Measurements from ENCODE around the gene SEZ6.
A peak's percentile ranks its signal among the peaks of the same experiment; 100 is the strongest.

Gene SEZ6

GRCh38 chr17:29000973-29001372, 4.9 kb downstream of the SEZ6 start:
- DNase-seq: no peak

GRCh38 chr17:28999206-28999605, 6.6 kb downstream of the SEZ6 start:
- DNase-seq: peak; percentile 42

DNA sequence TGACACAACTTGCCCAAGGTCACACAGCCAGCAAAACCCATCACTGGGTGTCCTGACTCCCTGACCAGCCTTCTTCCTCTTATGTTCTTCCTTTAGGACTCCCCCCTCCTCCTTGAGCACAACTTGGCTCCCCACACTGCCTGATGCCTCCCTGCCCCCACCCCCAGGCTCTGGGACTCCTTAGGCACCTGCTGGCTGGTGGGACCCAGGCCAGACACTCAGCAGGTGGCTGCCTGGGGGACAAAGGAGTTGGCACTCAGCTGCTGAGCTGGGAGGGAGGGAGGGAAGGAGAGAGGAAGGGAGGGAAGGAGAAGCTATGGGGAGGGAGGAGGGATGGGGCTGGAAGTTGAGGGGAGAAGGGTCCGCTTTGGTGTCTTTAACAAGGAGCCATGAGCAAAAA, 8.0 kb downstream of the SEZ6 start:
- peak; percentile 86 for DNase-seq

DNA sequence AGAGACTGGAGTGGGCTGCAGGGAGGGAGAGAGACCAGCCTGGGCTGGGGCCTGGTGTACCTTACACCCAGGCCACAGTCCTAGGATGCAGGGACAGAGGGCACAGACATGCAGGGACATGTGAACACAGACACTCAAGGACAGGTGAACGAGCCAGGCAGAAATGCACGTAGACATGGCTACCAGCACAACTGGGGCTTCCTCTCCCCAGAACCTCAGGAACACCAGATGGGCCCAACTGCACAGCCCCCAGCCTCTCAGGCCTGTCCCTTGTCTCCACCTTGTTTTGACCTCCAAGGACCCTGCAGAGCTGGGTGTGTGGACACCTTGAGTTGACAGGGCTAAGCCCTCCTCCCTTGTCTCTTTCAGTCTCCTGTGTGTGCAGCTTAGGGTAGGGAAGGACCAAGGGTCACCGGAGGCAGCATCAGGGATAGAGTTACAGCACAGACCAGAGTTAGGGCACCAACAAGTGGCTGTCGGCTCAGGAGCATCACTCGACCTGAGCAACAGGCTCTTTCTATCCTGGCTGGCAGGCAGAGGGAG, 9.2 kb downstream of the SEZ6 start:
- DNase-seq: no peak

GRCh38 chr17:28993645-28994426, 12.0 kb downstream of the SEZ6 start:
- DNase-seq: no peak

DNA sequence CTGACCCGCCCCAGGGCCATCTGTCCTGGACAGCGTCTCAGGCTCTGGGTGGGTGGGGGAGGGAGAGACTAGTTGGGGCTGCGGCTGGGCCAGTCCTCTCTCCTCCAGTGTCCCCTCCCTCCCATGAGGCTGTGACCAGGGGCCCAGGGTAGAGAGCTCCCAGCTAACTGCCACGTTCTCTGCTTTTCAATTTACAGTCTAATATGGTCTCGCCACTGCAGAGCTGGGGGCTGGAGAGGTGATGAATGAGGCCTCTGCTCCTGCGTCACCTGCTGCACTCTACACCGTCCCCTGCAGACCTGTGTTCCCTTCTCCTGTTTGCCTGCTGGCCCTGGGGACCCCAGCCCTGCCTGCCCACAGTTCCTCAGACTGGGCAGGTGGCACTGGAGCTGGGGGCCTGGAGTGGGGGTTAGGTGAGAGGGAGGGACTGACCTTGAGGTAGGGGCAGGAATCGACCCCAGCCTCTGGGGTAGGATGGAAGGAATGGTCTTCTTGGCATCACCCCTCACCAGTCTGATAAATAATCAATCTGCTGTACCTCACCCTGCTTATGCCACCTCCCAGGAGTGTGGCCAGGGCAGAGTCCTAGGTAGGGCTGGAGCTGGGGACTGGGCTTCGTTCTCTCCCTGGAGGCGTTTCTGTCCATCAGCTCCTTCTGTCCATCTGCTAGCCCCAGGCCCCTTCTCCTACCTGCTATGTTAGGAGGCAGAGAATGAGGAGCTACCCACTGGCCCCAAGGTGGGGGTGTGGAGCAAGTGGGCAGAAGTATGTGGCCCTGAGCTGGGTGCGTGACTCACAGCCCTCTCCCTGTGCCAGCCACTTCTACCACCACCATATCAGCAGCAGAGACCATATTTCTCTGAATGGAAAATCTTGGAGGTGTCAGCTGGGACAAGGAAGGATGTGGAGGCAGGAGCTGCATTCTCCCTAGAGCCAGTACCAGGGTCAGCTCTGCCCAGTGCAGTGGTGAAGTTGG, 12.9 kb downstream of the SEZ6 start:
- DNase-seq: no peak

GRCh38 chr17:28992185-28992584, 13.6 kb downstream of the SEZ6 start:
- no peak for DNase-seq

DNA sequence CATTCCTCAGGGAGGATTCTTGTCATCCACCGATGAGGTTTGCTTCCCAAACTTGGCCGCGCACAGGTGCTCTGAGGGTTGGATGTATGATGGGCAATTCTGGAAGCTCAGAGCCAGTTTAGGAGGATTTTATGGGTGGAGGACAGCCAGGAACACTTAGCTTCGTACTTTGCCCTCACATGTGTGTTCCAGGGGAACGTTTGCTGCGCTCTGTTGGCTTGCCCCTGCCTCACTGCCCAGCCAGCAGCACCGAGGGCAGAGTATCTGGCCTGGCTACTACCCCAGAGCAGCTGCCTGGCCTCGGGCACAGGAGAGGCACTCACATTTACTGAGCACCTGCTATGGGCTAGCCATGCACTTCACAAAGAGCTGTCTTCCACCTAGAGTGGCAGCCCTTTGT, 14.1 kb downstream of the SEZ6 start:
- no peak for DNase-seq

- DNase-seq: no peak
Measured at GRCh38 chr17:28989028-28989427, 16.8 kb downstream of the SEZ6 start.

DNA sequence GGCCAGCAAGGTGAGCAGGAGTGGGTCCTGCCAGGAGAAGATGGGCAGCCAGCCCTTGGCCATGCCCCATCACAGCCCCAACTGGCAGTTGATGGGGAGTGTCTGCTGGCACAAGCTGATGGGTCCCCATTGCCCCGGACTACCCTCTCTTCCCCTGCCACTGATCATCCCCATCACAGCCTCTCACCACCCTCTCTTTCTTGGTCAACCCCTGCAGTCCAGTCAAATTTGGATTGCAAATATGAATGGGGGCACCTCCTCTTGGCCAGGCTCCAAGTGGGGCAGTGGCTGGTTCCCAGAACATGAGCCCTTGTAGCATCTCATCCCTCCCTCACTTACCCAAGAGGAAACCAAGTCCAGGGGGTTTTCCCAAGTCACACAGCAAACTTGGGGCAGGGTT, 17.4 kb downstream of the SEZ6 start:
- DNase-seq: no peak

GRCh38 chr17:28986714-28987655, 18.8 kb downstream of the SEZ6 start:
- DNase-seq: no peak

GRCh38 chr17:28985950-28986713, 19.7 kb downstream of the SEZ6 start:
- peak; percentile 94 for DNase-seq

GRCh38 chr17:28983286-28984230, 22.3 kb downstream of the SEZ6 start:
- DNase-seq: no peak

DNA sequence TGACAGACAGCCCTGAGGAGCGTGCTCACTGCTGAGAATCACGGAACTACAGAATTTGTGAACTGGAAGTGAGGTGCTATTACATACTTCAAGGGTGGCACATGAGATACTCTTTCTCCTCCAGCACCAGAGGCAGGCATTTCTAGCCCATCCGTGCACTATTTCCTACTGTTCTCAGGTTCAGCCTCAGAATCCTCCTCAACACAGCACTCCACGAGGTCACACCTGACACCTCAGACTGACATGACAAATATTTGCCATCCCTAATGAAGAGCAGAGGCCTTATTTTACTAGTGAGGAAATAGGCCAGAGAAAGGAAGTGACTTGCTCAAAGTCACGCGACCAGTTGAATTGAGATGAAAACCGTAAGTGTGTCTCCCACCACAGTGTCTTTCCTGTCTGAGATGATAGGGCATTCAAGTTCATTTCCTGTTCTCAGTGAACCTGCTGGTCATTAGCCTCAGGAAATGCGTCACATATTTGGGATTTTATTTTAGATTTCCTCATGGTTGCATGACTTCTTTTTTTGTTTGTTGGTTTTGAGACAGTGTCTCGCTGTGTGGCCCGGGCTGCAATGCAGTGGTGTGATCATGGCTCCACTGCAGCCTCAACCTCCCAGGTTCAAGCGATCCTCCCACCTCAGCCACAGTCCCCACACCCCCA, 23.6 kb downstream of the SEZ6 start:
- DNase-seq: no peak

- DNase-seq: no peak
Measured at GRCh38 chr17:28978356-28978964, 27.4 kb downstream of the SEZ6 start.

DNA sequence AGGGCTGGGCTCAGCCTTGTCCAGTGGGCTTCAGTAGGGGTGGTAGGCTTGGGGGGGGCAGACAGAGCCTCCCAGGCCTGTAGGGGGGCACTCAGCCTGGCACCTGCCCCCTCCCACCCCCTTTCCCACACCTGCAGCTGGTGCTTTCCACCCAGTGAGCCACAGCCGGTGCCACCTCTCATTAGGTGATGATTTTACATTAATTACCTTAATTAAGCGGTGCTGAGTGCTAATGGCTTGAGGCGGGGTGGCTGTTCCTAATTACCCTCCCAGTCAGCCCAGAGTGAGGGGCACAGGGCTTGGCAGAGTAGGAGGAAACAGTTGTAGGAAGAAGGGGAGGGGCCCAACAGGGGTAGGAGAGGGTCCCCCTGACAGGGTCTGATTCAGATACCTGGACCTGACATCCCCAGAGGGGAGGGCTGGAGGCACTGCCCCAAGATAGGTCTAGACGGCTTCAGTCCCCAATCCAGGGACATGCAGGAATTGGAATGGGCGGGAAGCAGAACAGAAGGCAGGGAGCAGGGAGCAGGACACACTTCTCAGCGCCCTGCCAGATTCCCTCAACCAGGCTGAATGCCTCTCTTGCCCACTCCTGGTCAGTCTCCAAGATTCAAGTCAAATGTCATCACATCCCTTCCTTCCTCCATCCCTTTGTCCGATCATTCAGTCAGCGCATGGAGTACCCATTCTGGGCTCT, 28.0 kb downstream of the SEZ6 start:
- DNase-seq: no peak

DNA sequence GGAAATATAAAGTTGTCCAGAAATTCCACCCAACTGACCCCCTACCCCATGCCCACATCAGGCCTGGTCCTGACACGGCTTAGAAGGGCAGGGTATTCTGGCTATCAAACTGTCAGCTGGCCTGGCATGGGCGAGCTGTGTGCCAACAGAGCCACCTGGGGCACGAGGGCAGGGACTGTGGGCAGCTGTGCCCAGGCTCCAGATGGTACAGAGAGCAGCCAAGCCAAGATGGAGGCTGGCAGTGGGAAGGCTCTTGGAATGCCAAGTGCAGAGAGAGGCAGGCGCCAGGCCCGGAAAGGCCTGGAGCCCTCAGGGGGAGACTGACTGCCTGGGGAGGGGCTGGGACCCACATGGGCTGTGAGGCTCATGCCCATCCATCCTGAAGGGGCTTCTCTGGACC, 30.2 kb downstream of the SEZ6 start:
- DNase-seq: no peak

- DNase-seq: no peak
Measured at GRCh38 chr17:28975031-28975430, 30.8 kb downstream of the SEZ6 start.

DNA sequence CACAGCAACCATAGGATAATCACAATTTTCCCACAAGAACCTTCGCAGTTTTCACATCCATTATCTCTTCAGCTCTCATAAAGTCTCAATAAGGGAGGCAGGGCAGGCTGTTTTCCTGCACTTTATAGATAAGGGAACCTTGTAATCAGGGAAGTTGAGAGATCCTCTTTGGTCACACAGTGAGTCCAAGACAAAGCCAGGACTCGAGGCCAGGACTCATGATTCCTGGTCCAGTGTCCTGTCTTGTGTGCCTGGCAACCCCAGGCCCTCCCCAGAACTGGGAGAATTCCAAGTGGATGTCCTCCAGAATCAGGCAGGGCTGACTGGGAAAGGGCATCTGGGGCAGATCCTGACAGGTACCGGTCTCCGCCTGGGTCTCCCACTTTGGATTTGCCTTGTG, 31.4 kb downstream of the SEZ6 start:
- DNase-seq: no peak

Measured in NCI-H345 (cell line).